Activated naive CD8-positive, alpha-beta T cell treated with anti-CD3 and anti-CD28 coated beads, Interleukin-2, amount 50 U/mL, for 24 hours (primary cell): ENCODE data around the gene ZDHHC17.

Experiments used
- ATAC-seq: fragments of 150-1000 bp; cut with Tn5 transposase; one replicate; pipeline ENCODE4 v1.10.0; 2021
- DNase-seq: peaks from one replicate; pipeline ENCODE4 v3.0.0; 2021
- H3K27ac Mint-ChIP-seq: one replicate; pipeline ENCODE4 v1.8.0; 2021; ENCODE audit warnings: mild to moderate bottlenecking, mixed read lengths
- H3K27me3 Mint-ChIP-seq: one replicate; pipeline ENCODE4 v1.8.0; 2021; ENCODE audit warnings: mixed read lengths
- H3K36me3 Mint-ChIP-seq: one replicate; pipeline ENCODE4 v1.8.0; 2021; ENCODE audit warnings: low read depth, mixed read lengths
- H3K4me1 Mint-ChIP-seq: one replicate; pipeline ENCODE4 v1.8.0; 2021; ENCODE audit warnings: mixed read lengths
- H3K4me3 Mint-ChIP-seq: one replicate; pipeline ENCODE4 v1.8.0; 2021; ENCODE audit warnings: mild to moderate bottlenecking, moderate library complexity, mixed read lengths
- H3K9me3 Mint-ChIP-seq: one replicate; pipeline ENCODE4 v1.8.0; 2021; ENCODE audit warnings: mixed read lengths

ZDHHC17 gene

GRCh38 chr12:76786986-76787385, 23.1 kb downstream of the ZDHHC17 start:
- Mint-ChIP-seq H3K36me3 (peaks cover 9% of the 10 kb centered on the region), H3K4me1 (peaks cover 32% of the 10 kb centered on the region), H3K9me3 (peaks cover 8% of the 10 kb centered on the region), H3K27me3 (no peaks in the 10 kb centered on the region), H3K27ac (no peak overlapping the region), H3K4me3 (no peak overlapping the region)
- DNase-seq (no peak), ATAC-seq (no peak)

DNA sequence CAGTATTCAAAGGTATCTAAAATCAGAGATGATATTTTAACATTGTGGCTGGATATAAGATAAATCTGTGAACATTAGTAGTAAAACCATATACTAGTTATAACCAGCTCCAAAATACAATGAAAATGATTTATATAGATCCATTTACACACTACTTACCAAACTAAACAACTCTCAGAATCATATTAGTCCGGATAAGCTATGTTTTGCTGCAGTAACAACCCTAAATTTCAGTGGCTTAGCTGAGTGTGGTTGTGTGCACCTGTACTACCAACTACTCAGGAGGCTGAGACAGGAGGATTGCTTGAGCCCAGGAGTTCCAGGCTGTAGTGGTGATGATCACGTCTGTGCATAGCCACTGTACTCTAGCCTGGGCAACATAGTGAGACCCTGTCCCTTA, 23.8 kb downstream of the ZDHHC17 start:
- ATAC-seq = no peak
- H3K27ac Mint-ChIP-seq = no peak overlapping the region
- no peaks in the 10 kb centered on the region for H3K27me3 Mint-ChIP-seq
- H3K4me3 Mint-ChIP-seq = no peak overlapping the region
- peaks cover 8% of the 10 kb centered on the region for H3K9me3 Mint-ChIP-seq
- no peak for DNase-seq
- H3K4me1 Mint-ChIP-seq = peaks cover 25% of the 10 kb centered on the region
- H3K36me3 Mint-ChIP-seq = peaks cover 6% of the 10 kb centered on the region

DNA sequence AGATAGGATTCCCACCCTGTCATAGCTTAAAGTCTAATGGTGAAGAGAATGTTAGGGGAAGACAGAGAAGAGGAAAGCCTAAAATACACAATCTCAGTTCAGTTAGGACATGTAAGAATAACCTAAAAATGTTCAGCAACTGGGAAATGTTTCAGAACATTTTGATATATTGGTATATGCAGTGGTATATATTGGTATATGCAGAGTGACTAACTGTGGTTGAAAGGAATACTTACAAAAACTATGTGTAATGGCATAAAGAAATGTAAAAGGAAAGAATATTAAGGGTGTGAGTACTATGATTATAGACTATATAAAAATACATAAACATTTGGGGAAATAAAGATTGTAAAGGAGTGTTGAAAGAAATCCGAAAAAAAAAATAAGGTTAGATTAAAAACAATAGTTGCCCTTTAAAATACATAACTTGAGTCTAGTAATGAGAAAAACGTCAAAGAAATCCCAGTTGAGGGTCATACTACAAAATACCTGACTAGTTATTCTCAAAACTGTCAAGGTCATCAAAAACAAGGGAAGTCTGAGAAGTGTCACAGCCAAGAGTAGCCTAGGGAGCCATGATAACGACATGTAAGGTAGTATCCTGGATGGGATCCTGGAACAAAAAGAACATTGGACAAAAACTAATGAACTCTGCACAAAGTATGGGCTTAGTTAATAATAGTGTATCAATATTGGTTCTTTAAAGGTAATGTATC, 25.6 kb downstream of the ZDHHC17 start:
- H3K36me3 Mint-ChIP-seq = no peaks in the 10 kb centered on the region
- H3K9me3 Mint-ChIP-seq = peaks cover 8% of the 10 kb centered on the region
- no peak for ATAC-seq
- no peak overlapping the region for H3K27ac Mint-ChIP-seq
- DNase-seq = no peak
- H3K27me3 Mint-ChIP-seq = no peaks in the 10 kb centered on the region
- H3K4me1 Mint-ChIP-seq = peaks cover 15% of the 10 kb centered on the region
- no peak overlapping the region for H3K4me3 Mint-ChIP-seq

- Mint-ChIP-seq H3K4me1 (peaks cover 12% of the 10 kb centered on the region), H3K9me3 (peaks cover 4% of the 10 kb centered on the region), H3K27ac (no peak overlapping the region), H3K4me3 (no peak overlapping the region), H3K27me3 (no peaks in the 10 kb centered on the region), H3K36me3 (no peaks in the 10 kb centered on the region)
- no peak for DNase-seq
- ATAC-seq = no peak
These were observed 26.9 kb downstream of the ZDHHC17 start for GRCh38 chr12:76790564-76791552.

DNA sequence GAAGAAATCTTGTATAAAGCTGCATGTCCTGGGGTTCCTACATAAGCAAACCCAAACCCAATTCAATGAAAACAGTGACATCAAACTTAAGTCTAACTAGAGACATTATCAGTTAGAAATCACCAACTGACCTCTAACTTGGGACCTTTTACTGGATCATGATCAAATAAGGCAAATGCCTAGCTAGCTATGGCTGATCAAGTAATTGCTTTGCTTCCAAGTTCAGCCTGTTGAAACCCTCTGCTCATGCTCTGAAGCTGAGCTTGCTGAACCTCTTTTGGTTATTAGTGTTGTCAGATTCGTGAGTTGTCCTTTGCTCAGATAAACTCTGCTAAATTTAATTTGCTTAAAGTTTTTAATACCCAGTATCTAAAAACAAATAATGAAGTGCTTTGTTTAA, 28.9 kb downstream of the ZDHHC17 start:
- no peak overlapping the region for H3K4me3 Mint-ChIP-seq
- H3K4me1 Mint-ChIP-seq = peaks cover 16% of the 10 kb centered on the region
- DNase-seq (no peak), ATAC-seq (no peak)
- H3K27ac Mint-ChIP-seq = no peak overlapping the region
- H3K9me3 Mint-ChIP-seq = no peaks in the 10 kb centered on the region
- H3K36me3 Mint-ChIP-seq = peaks cover under 1% of the 10 kb centered on the region
- H3K27me3 Mint-ChIP-seq = no peaks in the 10 kb centered on the region

- Mint-ChIP-seq H3K4me1 (peaks cover 3% of the 10 kb centered on the region), H3K4me3 (no peak overlapping the region), H3K27me3 (no peaks in the 10 kb centered on the region), H3K9me3 (peaks cover 9% of the 10 kb centered on the region), H3K27ac (no peak overlapping the region), H3K36me3 (peaks cover 39% of the 10 kb centered on the region)
- ATAC-seq = no peak
- DNase-seq = no peak
These were observed 34.9 kb downstream of the ZDHHC17 start for GRCh38 chr12:76798864-76799263.

- H3K4me3 Mint-ChIP-seq = no peak overlapping the region
- peaks cover 39% of the 10 kb centered on the region for H3K36me3 Mint-ChIP-seq
- DNase-seq (no peak), ATAC-seq (no peak)
- peaks cover 3% of the 10 kb centered on the region for H3K4me1 Mint-ChIP-seq
- H3K9me3 Mint-ChIP-seq = peaks cover 9% of the 10 kb centered on the region
- H3K27ac Mint-ChIP-seq = no peak overlapping the region
- H3K27me3 Mint-ChIP-seq = no peaks in the 10 kb centered on the region
These were observed 35.4 kb downstream of the ZDHHC17 start for GRCh38 chr12:76799362-76799761.

GRCh38 chr12:76802060-76802459, 38.1 kb downstream of the ZDHHC17 start:
- Mint-ChIP-seq H3K36me3 (peaks cover 39% of the 10 kb centered on the region), H3K27ac (no peak overlapping the region), H3K4me3 (no peak overlapping the region), H3K27me3 (no peaks in the 10 kb centered on the region), H3K9me3 (peaks cover 9% of the 10 kb centered on the region), H3K4me1 (no peaks in the 10 kb centered on the region)
- ATAC-seq (no peak), DNase-seq (no peak)

- Mint-ChIP-seq H3K27me3 (no peaks in the 10 kb centered on the region), H3K9me3 (peaks cover 9% of the 10 kb centered on the region), H3K36me3 (peaks cover 27% of the 10 kb centered on the region), H3K27ac (no peak overlapping the region), H3K4me1 (no peaks in the 10 kb centered on the region), H3K4me3 (no peak overlapping the region)
- no peak for DNase-seq
- ATAC-seq = no peak
These were observed 40.6 kb downstream of the ZDHHC17 start for GRCh38 chr12:76804435-76804976.

- Mint-ChIP-seq H3K27me3 (no peaks in the 10 kb centered on the region), H3K27ac (no peak overlapping the region), H3K4me1 (no peaks in the 10 kb centered on the region), H3K4me3 (no peak overlapping the region), H3K36me3 (peaks cover 10% of the 10 kb centered on the region), H3K9me3 (no peaks in the 10 kb centered on the region)
- no peak for ATAC-seq
- DNase-seq = no peak
These were observed 46.9 kb downstream of the ZDHHC17 start for GRCh38 chr12:76810671-76811419.

DNA sequence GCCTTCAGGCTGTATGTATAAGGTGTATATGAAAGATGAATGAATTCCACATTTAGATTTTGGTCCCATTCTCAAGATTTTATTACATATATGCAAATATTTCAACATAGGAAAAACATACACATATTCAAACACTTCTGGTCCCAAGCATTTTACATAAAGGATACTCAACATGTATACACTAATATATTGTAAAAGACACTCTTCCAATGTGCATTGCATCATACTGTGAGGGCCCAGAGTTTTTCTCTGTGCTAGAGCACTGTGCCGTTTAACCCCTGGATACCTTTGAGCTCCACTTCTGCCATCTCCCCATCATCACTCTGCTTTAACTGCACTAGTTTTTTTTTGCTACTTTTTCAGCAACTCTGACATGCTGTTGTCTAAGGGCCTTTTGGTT, 48.1 kb downstream of the ZDHHC17 start:
- DNase-seq = no peak
- H3K4me3 Mint-ChIP-seq = no peak overlapping the region
- ATAC-seq = no peak
- no peaks in the 10 kb centered on the region for H3K27me3 Mint-ChIP-seq
- no peaks in the 10 kb centered on the region for H3K4me1 Mint-ChIP-seq
- H3K9me3 Mint-ChIP-seq = no peaks in the 10 kb centered on the region
- H3K36me3 Mint-ChIP-seq = peaks cover 10% of the 10 kb centered on the region
- H3K27ac Mint-ChIP-seq = no peak overlapping the region

GRCh38 chr12:76813265-76813664, 49.4 kb downstream of the ZDHHC17 start:
- H3K4me1 Mint-ChIP-seq = no peaks in the 10 kb centered on the region
- H3K4me3 Mint-ChIP-seq = no peak overlapping the region
- DNase-seq (no peak), ATAC-seq (no peak)
- no peak overlapping the region for H3K27ac Mint-ChIP-seq
- H3K9me3 Mint-ChIP-seq = no peaks in the 10 kb centered on the region
- peaks cover 10% of the 10 kb centered on the region for H3K36me3 Mint-ChIP-seq
- no peaks in the 10 kb centered on the region for H3K27me3 Mint-ChIP-seq

- Mint-ChIP-seq H3K4me3 (no peak overlapping the region), H3K9me3 (no peaks in the 10 kb centered on the region), H3K4me1 (no peaks in the 10 kb centered on the region), H3K27ac (no peak overlapping the region), H3K27me3 (no peaks in the 10 kb centered on the region), H3K36me3 (peaks cover 10% of the 10 kb centered on the region)
- no peak for ATAC-seq
- DNase-seq = no peak
These were observed 50.1 kb downstream of the ZDHHC17 start for GRCh38 chr12:76813972-76814371.

- Mint-ChIP-seq H3K27ac (no peak overlapping the region), H3K4me1 (no peaks in the 10 kb centered on the region), H3K9me3 (no peaks in the 10 kb centered on the region), H3K4me3 (no peak overlapping the region), H3K27me3 (no peaks in the 10 kb centered on the region), H3K36me3 (peaks cover 2% of the 10 kb centered on the region)
- ATAC-seq (no peak), DNase-seq (no peak)
These were observed 57.1 kb downstream of the ZDHHC17 start for GRCh38 chr12:76820888-76821482.
